ENCODE measurements around the gene CD300LF. TPM values are rescaled to one million over a fixed set of nuclear protein-coding genes. Genes with fewer than 3 reads are reported as not detected.

Gene CD300LF
- total RNA-seq, 1 experiment from 2014 or later = not detected

- Histone ChIP-seq H2AFZ (ENCODE audit: low read length) (no peak within 1 kb of the TSS), H3K23ac (ENCODE audit: insufficient read length, low read depth, low read length) (no peak within 1 kb of the TSS), H3K18ac (ENCODE audit: insufficient read length, low read depth, low read length) (peak within 1 kb of the TSS; percentile 72), H2BK12ac (ENCODE audit: insufficient read length, low read depth, low read length) (no peak within 1 kb of the TSS), H3K4me2 (ENCODE audit: insufficient read depth, insufficient read length, low read length) (peak within 1 kb of the TSS; percentile 69), H2BK120ac (ENCODE audit: low read depth, low read length, poor library complexity, severe bottlenecking) (no peak within 1 kb of the TSS), H3K4ac (ENCODE audit: low read depth, low read length) (no peak within 1 kb of the TSS), H3K79me2 (ENCODE audit: insufficient read depth, low read length) (peaks cover 9% of the 10 kb centered on the region; the same call in 1 of the 2 replicates), H3K56ac (ENCODE audit: insufficient read length, low read depth, low read length) (no peak within 1 kb of the TSS), H2BK15ac (ENCODE audit: low read depth, low read length) (no peak within 1 kb of the TSS; the same call in 1 of the 2 replicates), H4K8ac (replicated peaks; ENCODE audit: insufficient read length, low read depth, low read length) (no peak within 1 kb of the TSS), H4K5ac (ENCODE audit: insufficient read length, low read depth, low read length) (no peak within 1 kb of the TSS), H3K27ac (ENCODE audit: insufficient read length, low read depth, low read length) (no peak within 1 kb of the TSS), H4K91ac (ENCODE audit: insufficient read length, low read depth, low read length) (no peak within 1 kb of the TSS), H2BK5ac (ENCODE audit: insufficient read length, low read length) (no peak within 1 kb of the TSS), H3K4me1 (ENCODE audit: insufficient read depth, low read length) (peaks cover 11% of the 10 kb centered on the region), H3K79me1 (ENCODE audit: insufficient read depth, low read depth, low read length, poor library complexity, severe bottlenecking) (peaks cover 3% of the 10 kb centered on the region), H3K14ac (ENCODE audit: insufficient read depth, low read length) (peak within 1 kb of the TSS; percentile 83), H2BK20ac (ENCODE audit: low read depth, low read length, poor library complexity, severe bottlenecking) (no peak within 1 kb of the TSS), H3K27me3 (ENCODE audit: insufficient read depth, low read length) (no peaks in the 10 kb centered on the region), H3K9ac (ENCODE audit: extremely low read depth, insufficient read length, low read length) (peak within 1 kb of the TSS; percentile 77), H4K20me1 (ENCODE audit: control insufficient read depth, insufficient read depth, insufficient read length) (no peaks in the 10 kb centered on the region), H3K23me2 (ENCODE audit: insufficient read length, low read depth, low read length, poor library complexity, severe bottlenecking) (peaks cover 9% of the 10 kb centered on the region), H3K9me3 (ENCODE audit: control insufficient read depth, low read depth, low read length) (no peaks in the 10 kb centered on the region), H2AK5ac (ENCODE audit: insufficient read length, low read length) (no peak within 1 kb of the TSS), H3T11ph (ENCODE audit: low read length) (no peak within 1 kb of the TSS)
- DNase-seq = no peak
- peaks cover 9% of the 10 kb centered on the region for H3K27me3 Mint-ChIP-seq (ENCODE audit: low read depth)
- no CpG with 5 or more reads among the region's 90 CpGs for WGBS (ENCODE audit: extremely low coverage, insufficient read length, low lambda C conversion rate)
- peaks cover 59 to 65% of the 10 kb centered on the region in 2 experiments for H3K4me1 Mint-ChIP-seq
- peak within 1 kb of the TSS; percentile 89 to 93 for H3K4me3 Mint-ChIP-seq
- H3K9me3 Mint-ChIP-seq = no peaks in the 10 kb centered on the region
- TF ChIP-seq CTCF (conservative IDR thresholded peaks at IDR 0.05) = peak; percentile 44
- peaks cover 12 to 24% (median 17%) of the 10 kb centered on the region in 3 experiments for H3K36me3 Mint-ChIP-seq (ENCODE audit: insufficient read depth in 1 of 3, low read depth in 3 of 3)
- peak within 1 kb of the TSS; percentile 55 to 85 (median 79); a peak in 2 of 7 replicates for H3K27ac Mint-ChIP-seq
These were observed 36.0 kb upstream of the CD300LF start, which contains the start of gene NHERF1 for GRCh38 chr17:74748529-74749278. Gene NHERF1, plus strand, starts transcription at chr17:74748628. Its CDS starts 219 bp downstream, at chr17:74748847.
